Upper lobe of right lung (tissue), 1 donor: ENCODE measurements around the gene BZW1. TPM values are rescaled to one million over a fixed set of nuclear protein-coding genes. Genes with fewer than 3 reads are reported as not detected.

Source experiments
- ATAC-seq: fragments of 200-7000 bp; cut with Tn5 transposase; one replicate; pipeline ENCODE4 v1.9.1; 2020; ENCODE audit warnings: mild to moderate bottlenecking, moderate library complexity
- DNase-seq: peaks from one replicate; pipeline ENCODE4 v3.0.0-alpha.2; 2020
- H3K27ac ChIP-seq: fragments of 200-600 bp; one replicate; pipeline ENCODE4 v1.8.0; 2022
- H3K27me3 ChIP-seq: fragments of 200-600 bp; one replicate; pipeline ENCODE4 v1.8.0; 2022; ENCODE audit warnings: mild to moderate bottlenecking
- H3K36me3 ChIP-seq: fragments of 200-600 bp; one replicate; pipeline ENCODE4 v1.8.0; 2022
- H3K4me1 ChIP-seq: fragments of 200-600 bp; one replicate; pipeline ENCODE4 v1.8.0; 2022
- H3K4me3 ChIP-seq: fragments of 200-600 bp; one replicate; pipeline ENCODE4 v1.8.0; 2022; ENCODE audit warnings: mild to moderate bottlenecking
- H3K9me3 ChIP-seq: fragments of 200-600 bp; one replicate; pipeline ENCODE4 v1.8.0; 2022
- CTCF ChIP-seq: fragments of 200-600 bp; IDR thresholded peaks from one replicate; pipeline ENCODE4 v1.8.0; 2022; ENCODE audit warnings: antibody characterized with exemption
- intact Hi-C: fragments of 100-400 bp; cut with DNase I; formaldehyde crosslinking; loops from one replicate; pipeline ENCODE4 v1.11.0; 2022
- total RNA-seq: library from RNA; stranded (reverse); fragmentation: NEBNext Ultra II Directional; extraction: Animal tissue kit (Norgen Biotek cat#: 25700); gene quantifications from one replicate; pipeline ENCODE4 v1.2.1, GENCODE V29; 2021
- donor health status: DM: no; HTN: yes; CAD: no; lungs with severe emphysema.

Gene BZW1
- total RNA-seq, 1 donor from 2014 or later, result 158 TPM

GRCh38 chr2:200861617-200862155 lies 50.0 kb downstream of the BZW1 start:
- ATAC-seq, result no peak
- no peak for TF ChIP-seq CTCF
- Histone ChIP-seq H3K4me1 (peaks cover 42% of the 10 kb centered on the region), H3K27me3 (no peaks in the 10 kb centered on the region), H3K4me3 (peak overlapping the region; percentile 91), H3K9me3 (no peaks in the 10 kb centered on the region), H3K27ac (peak overlapping the region; percentile 100), H3K36me3 (peaks cover 50% of the 10 kb centered on the region)
- DNase-seq, result no peak
- intact Hi-C loops, result no loop called here

- Histone ChIP-seq H3K27ac (peak overlapping the region; percentile 100), H3K27me3 (no peaks in the 10 kb centered on the region), H3K4me1 (peaks cover 40% of the 10 kb centered on the region), H3K9me3 (no peaks in the 10 kb centered on the region), H3K36me3 (peaks cover 41% of the 10 kb centered on the region), H3K4me3 (peak overlapping the region; percentile 91)
- no peak for TF ChIP-seq CTCF
- ATAC-seq (no peak), DNase-seq (no peak)
- intact Hi-C loops, result no loop called here
Measured at GRCh38 chr2:200862532-200863000, 50.9 kb downstream of the BZW1 start.

GRCh38 chr2:200863782-200864175 lies 52.1 kb downstream of the BZW1 start:
- Histone ChIP-seq H3K4me3 (peak overlapping the region; percentile 91), H3K4me1 (peaks cover 33% of the 10 kb centered on the region), H3K9me3 (no peaks in the 10 kb centered on the region), H3K36me3 (peaks cover 29% of the 10 kb centered on the region), H3K27ac (peak overlapping the region; percentile 100), H3K27me3 (no peaks in the 10 kb centered on the region)
- DNase-seq (no peak), ATAC-seq (no peak)
- intact Hi-C loops, result no loop called here
- no peak for TF ChIP-seq CTCF

- Histone ChIP-seq H3K9me3 (no peaks in the 10 kb centered on the region), H3K4me1 (peaks cover 27% of the 10 kb centered on the region), H3K4me3 (peak within 1 kb of the TSS; percentile 91), H3K27ac (peak within 1 kb of the TSS; percentile 100), H3K36me3 (peaks cover 22% of the 10 kb centered on the region), H3K27me3 (no peaks in the 10 kb centered on the region)
- intact Hi-C loops, result no loop called here
- no peak for TF ChIP-seq CTCF
- ATAC-seq (peak; percentile 95), DNase-seq (peak; percentile 99)
Measured at GRCh38 chr2:200864176-200865034, 52.7 kb downstream of the BZW1 start, which contains the start of gene CLK1. Gene CLK1 (minus strand): TSS chr2:200864658. CDS start chr2:200861862, 2,796 bp downstream.

GRCh38 chr2:200869014-200869413 lies 57.3 kb downstream of the BZW1 start:
- H3K4me3 ChIP-seq, result no peak overlapping the region
- TF ChIP-seq CTCF, result no peak
- H3K9me3 ChIP-seq, result no peaks in the 10 kb centered on the region
- DNase-seq, result no peak
- ATAC-seq, result no peak
- intact Hi-C loops, result no loop called here
- peaks cover 22% of the 10 kb centered on the region for H3K36me3 ChIP-seq
- peaks cover 8% of the 10 kb centered on the region for H3K4me1 ChIP-seq
- no peaks in the 10 kb centered on the region for H3K27me3 ChIP-seq
- no peak overlapping the region for H3K27ac ChIP-seq
